Measurements from ENCODE around the gene MAMDC2.
"Not testable (repeated sequence)": the region's sequence is repeated elsewhere in the genome, so short reads cannot be mapped to it uniquely, and the experiment has no call there.

The MAMDC2 gene

DNA sequence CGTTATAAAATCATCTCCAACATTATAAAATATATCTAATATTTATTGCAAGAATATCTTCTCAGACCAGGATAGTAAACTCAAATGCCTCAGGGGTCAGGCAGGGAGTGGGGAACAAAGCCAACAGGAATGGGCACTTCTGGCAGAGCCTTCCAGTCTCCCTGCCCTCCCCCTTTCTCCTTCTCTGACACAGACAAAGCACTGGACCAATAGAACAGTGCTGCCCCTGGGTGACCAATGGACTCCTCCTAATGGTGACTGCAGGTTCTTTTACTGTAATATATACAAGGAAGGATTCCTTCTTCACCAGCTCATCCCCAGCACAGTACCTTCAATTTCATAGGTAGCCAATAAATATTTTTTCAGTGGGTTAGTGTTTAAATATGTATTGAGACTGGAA is 31.1 kb upstream of the MAMDC2 start:
- Histone ChIP-seq H3K27me3 (ENCODE audit: low read depth, low read length) (no peaks in the 10 kb centered on the region), H3K27ac (ENCODE audit: low read length) (no peak overlapping the region), H3K4me3 (ENCODE audit: low read depth in 1 of 2, low read length in 2 of 2) (no peak overlapping the region), H3K4me1 (ENCODE audit: control insufficient read depth in 1 of 2, insufficient read depth in 2 of 2, low read length in 2 of 2) (peaks cover 0 to 16% of the 10 kb centered on the region in 2 donors), H3K36me3 (ENCODE audit: control insufficient read depth in 1 of 2, insufficient read depth in 2 of 2, low read length in 2 of 2) (no peaks in the 10 kb centered on the region), H3K9me3 (ENCODE audit: control insufficient read depth in 1 of 2, low read length in 2 of 2) (no peaks in the 10 kb centered on the region)

DNA sequence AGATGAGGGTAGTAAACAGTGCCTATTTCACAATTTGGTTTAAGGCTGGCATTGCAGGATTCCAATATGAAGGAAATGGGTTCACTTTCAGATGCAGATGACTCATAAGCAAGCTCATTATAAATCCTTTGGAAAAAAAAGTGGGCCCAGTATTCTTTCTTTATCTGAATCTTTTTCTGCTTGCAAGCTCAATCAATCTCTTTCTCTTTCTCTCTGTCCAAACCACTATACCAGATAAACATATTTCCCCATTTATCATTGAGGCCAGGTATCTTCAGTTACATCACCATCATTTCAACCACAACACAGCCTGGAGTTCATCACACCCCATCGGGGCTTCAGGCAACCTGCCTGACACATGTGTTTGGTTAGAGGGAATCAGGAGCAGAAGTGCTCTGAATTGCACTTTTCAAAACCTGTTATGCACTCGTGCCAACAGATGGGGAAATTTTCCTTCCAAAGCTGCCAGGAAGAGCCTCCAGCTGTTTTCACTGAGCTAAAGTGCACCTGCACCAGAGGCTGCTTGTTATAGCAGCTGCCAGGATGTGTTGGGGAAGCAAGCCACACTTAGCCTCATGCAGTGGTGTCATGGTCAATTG is 30.0 kb upstream of the MAMDC2 start:
- H3K4me3 ChIP-seq (ENCODE audit: low read depth in 1 of 2, low read length in 2 of 2): no peak overlapping the region
- H3K9me3 ChIP-seq (ENCODE audit: control insufficient read depth in 1 of 2, low read length in 2 of 2): no peaks in the 10 kb centered on the region
- H3K27ac ChIP-seq (ENCODE audit: low read length): no peak overlapping the region

DNA sequence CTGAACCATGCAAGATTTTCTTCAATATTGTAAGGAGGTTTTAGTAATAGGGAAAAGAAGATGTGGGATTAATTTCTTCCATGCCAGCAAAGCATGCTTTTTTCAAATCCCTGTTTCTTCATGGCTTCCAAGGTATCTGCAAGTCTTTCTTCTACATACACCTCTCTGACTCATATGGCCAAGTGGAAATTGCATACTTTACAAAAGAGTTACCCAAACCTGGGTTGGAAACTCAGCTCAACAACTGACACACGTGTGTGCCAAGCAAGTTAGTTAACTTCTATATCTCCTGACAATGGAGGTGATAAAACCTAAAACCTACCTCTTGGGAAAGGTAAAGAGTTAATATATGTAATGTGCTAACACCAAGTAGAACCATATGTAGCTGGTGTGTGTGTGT is 28.5 kb upstream of the MAMDC2 start:
- no peaks in the 10 kb centered on the region for H3K27me3 ChIP-seq (ENCODE audit: low read depth, low read length)
- no peaks in the 10 kb centered on the region for H3K9me3 ChIP-seq (ENCODE audit: control insufficient read depth in 1 of 2, low read length in 2 of 2)
- peaks cover 0 to 16% of the 10 kb centered on the region in 2 donors for H3K4me1 ChIP-seq (ENCODE audit: control insufficient read depth in 1 of 2, insufficient read depth in 2 of 2, low read length in 2 of 2)
- no peak overlapping the region for H3K27ac ChIP-seq (ENCODE audit: low read length)
- H3K4me3 ChIP-seq (ENCODE audit: low read depth in 1 of 2, low read length in 2 of 2): no peak overlapping the region
- no peaks in the 10 kb centered on the region for H3K36me3 ChIP-seq (ENCODE audit: control insufficient read depth in 1 of 2, insufficient read depth in 2 of 2, low read length in 2 of 2)

More for the DNA sequence above, 30.0 kb upstream of the MAMDC2 start:
- Histone ChIP-seq H3K36me3 (ENCODE audit: control insufficient read depth in 1 of 2, insufficient read depth in 2 of 2, low read length in 2 of 2) (no peaks in the 10 kb centered on the region), H3K4me1 (ENCODE audit: control insufficient read depth in 1 of 2, insufficient read depth in 2 of 2, low read length in 2 of 2) (peaks cover 0 to 16% of the 10 kb centered on the region in 2 donors), H3K27me3 (ENCODE audit: low read depth, low read length) (no peaks in the 10 kb centered on the region)

DNA sequence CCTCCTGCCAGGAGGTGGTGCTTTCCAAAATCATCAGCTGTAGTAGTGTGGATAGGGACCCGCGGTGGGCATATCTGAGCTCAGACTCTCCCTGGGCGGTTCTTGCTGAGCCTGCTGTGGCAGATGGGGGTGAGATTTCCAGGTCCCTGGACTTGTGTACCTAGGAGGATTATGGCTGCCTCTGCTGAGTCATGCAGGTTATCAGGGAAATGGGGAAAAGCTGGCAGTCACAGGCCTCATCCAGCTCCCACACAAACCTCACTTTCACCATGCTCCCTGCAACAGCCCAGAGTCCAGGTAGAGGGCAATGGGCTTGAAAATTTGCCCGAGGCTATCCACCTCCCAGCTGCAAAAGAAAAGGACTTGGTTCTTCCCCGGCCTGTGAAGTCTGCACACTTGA is 23.4 kb upstream of the MAMDC2 start:
- Histone ChIP-seq H3K36me3 (ENCODE audit: control insufficient read depth in 1 of 2, insufficient read depth in 2 of 2, low read length in 2 of 2) (no peaks in the 10 kb centered on the region), H3K9me3 (ENCODE audit: control insufficient read depth in 1 of 2, low read length in 2 of 2) (no peaks in the 10 kb centered on the region), H3K27ac (ENCODE audit: low read length) (no peak overlapping the region), H3K4me3 (ENCODE audit: low read depth in 1 of 2, low read length in 2 of 2) (no peak overlapping the region), H3K4me1 (ENCODE audit: control insufficient read depth in 1 of 2, insufficient read depth in 2 of 2, low read length in 2 of 2) (no peaks in the 10 kb centered on the region), H3K27me3 (ENCODE audit: low read depth, low read length) (no peaks in the 10 kb centered on the region)

DNA sequence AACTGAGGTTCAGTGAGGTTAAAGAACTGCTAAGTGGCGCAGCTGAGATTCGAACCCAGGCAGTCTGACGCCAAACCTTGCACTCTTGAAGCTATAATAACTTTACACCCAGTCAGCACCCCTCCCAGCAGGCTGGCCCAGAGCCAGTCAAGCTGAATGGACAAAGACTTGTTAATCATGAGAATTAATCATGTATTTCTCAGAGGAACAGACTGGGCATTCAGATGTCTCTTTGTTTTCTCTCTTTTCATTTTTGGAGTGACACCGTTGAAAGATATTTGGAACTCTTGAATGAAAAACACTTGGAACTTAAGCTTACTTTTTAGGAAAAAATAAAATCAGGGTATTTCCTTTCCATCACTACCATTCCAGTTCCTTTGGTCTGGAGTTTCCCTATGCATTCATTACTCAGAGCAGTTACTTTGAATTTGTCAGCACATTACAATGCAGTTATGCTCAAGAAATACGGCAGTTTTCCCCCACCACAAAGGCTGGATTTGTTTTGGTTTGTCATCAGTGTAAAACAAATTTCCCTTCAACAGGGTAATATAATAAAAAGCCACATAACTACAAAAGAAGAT is 22.6 kb upstream of the MAMDC2 start:
- Histone ChIP-seq H3K27me3 (ENCODE audit: low read depth, low read length) (no peaks in the 10 kb centered on the region), H3K9me3 (ENCODE audit: control insufficient read depth in 1 of 2, low read length in 2 of 2) (no peaks in the 10 kb centered on the region), H3K36me3 (ENCODE audit: control insufficient read depth in 1 of 2, insufficient read depth in 2 of 2, low read length in 2 of 2) (no peaks in the 10 kb centered on the region), H3K27ac (ENCODE audit: low read length) (no peak overlapping the region), H3K4me3 (ENCODE audit: low read depth in 1 of 2, low read length in 2 of 2) (no peak overlapping the region), H3K4me1 (ENCODE audit: control insufficient read depth in 1 of 2, insufficient read depth in 2 of 2, low read length in 2 of 2) (no peaks in the 10 kb centered on the region)

DNA sequence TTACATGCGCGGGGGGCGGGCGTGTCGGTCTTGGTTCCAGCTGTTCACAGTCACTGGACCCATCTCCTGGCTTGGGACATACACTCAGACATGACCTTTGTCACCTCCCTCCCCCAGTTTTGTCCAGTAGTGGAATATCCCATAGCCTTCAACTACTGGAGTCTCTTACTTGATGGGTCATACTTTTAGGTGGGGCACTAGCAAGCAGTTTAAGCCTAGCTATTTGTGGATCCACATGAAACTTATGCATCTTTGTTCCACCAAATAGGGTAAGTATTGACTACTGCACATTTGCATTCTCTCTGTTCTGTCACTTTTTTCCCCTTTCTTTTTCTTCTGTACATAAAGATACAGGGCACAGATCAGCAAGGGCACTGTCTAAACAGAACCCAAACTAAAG is 15.4 kb upstream of the MAMDC2 start:
- no peaks in the 10 kb centered on the region for H3K27me3 ChIP-seq (ENCODE audit: low read depth, low read length)
- H3K36me3 ChIP-seq (ENCODE audit: control insufficient read depth in 1 of 2, insufficient read depth in 2 of 2, low read length in 2 of 2): no peaks in the 10 kb centered on the region
- H3K9me3 ChIP-seq (ENCODE audit: control insufficient read depth in 1 of 2, low read length in 2 of 2): no peaks in the 10 kb centered on the region
- no peak overlapping the region for H3K27ac ChIP-seq (ENCODE audit: low read length)
- no peaks in the 10 kb centered on the region for H3K4me1 ChIP-seq (ENCODE audit: control insufficient read depth in 1 of 2, insufficient read depth in 2 of 2, low read length in 2 of 2)
- H3K4me3 ChIP-seq (ENCODE audit: low read depth in 1 of 2, low read length in 2 of 2): no peak overlapping the region

DNA sequence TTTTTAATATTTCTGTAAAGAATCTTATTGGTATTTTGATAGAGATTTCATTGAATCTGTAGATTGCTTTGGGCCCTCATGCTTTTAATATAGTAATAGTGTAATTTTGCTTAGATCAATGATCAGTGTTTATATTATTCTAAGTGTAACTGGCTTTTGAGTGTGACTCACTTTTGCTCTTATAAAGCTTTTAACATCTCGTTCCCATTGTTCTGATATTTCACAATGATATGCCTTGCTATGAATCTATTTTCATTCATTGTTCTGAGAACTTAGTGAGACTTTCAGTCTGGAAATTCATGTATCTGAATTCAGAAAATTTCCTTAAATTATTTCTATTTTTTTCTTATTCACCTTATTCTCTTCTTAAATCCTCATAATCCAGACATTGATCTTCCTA is 13.5 kb upstream of the MAMDC2 start:
- Histone ChIP-seq H3K27ac (ENCODE audit: low read length) (no peak overlapping the region), H3K4me3 (ENCODE audit: low read depth in 1 of 2, low read length in 2 of 2) (no peak overlapping the region), H3K4me1 (ENCODE audit: control insufficient read depth in 1 of 2, insufficient read depth in 2 of 2, low read length in 2 of 2) (no peaks in the 10 kb centered on the region), H3K9me3 (ENCODE audit: control insufficient read depth in 1 of 2, low read length in 2 of 2) (no peaks in the 10 kb centered on the region), H3K36me3 (ENCODE audit: control insufficient read depth in 1 of 2, insufficient read depth in 2 of 2, low read length in 2 of 2) (no peaks in the 10 kb centered on the region), H3K27me3 (ENCODE audit: low read depth, low read length) (no peaks in the 10 kb centered on the region)

DNA sequence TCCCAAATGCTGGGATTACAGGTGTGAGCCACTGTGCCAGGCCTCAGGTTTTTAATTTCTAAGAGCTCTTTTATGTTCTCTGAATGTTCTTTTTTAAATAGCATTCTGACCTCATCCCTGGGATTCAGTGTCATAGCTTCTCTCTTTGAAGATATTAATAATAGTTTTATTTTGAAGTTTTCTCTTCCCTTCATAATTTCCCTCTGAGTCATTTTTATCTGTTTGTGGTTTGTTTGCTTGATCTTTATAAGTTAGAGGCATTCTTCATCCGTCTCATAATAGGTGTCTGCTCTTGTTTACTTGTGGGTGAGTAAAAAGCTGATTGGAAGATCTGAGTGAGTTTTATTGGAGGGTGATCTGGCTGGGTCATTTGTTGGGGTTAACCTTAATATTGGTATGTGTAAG is 12.5 kb upstream of the MAMDC2 start:
- no peak overlapping the region for H3K4me3 ChIP-seq (ENCODE audit: low read depth in 1 of 2, low read length in 2 of 2)
- H3K4me1 ChIP-seq (ENCODE audit: control insufficient read depth in 1 of 2, insufficient read depth in 2 of 2, low read length in 2 of 2): no peaks in the 10 kb centered on the region
- H3K36me3 ChIP-seq (ENCODE audit: control insufficient read depth in 1 of 2, insufficient read depth in 2 of 2, low read length in 2 of 2): no peaks in the 10 kb centered on the region
- H3K27me3 ChIP-seq (ENCODE audit: low read depth, low read length): no peaks in the 10 kb centered on the region
- no peaks in the 10 kb centered on the region for H3K9me3 ChIP-seq (ENCODE audit: control insufficient read depth in 1 of 2, low read length in 2 of 2)
- no peak overlapping the region for H3K27ac ChIP-seq (ENCODE audit: low read length)

DNA sequence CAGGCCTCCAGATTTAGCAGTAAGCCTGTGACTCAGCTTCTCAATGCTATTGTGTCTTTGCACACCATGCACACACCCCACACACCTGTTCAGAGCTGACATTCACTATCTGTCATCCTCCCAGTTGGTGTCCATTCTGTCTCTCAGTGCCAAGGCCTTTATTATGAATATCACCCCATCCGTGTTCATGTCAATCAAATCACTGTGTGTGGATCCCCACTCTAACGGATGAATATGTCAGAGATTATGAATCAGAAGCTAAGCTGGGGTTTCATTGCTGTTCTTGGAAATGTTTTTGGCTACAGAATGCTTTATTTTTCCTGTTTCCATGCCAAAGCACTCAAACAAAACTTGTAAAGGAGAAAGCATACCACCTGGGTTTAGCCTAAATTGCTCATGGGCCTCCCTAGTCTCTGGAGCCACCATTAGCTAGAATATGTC is 9.4 kb upstream of the MAMDC2 start:
- H3K27me3 ChIP-seq (ENCODE audit: low read depth, low read length): no peaks in the 10 kb centered on the region

DNA sequence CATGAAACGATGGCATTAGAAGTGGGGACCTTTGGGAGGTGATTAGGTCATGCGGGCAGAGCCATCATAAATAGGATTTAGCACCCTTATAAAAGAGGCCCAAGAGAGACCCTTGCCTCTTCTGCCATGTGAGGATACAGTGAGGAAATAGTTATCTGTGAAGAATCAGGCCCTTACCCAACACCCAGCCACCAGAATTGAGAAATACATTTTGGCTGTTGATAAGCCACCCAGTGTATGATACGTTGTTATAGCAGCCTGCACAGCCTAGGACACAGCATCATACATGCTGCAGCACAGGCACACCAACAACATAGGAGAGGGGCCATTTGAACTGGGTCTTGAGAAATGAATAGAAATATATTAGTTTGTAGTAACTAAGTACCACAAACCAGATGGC is 8.0 kb upstream of the MAMDC2 start:
- H3K4me1 ChIP-seq (ENCODE audit: control insufficient read depth in 1 of 2, insufficient read depth in 2 of 2, low read length in 2 of 2): no peaks in the 10 kb centered on the region
- no peaks in the 10 kb centered on the region for H3K27me3 ChIP-seq (ENCODE audit: low read depth, low read length)
- H3K36me3 ChIP-seq (ENCODE audit: control insufficient read depth in 1 of 2, insufficient read depth in 2 of 2, low read length in 2 of 2): no peaks in the 10 kb centered on the region
- H3K9me3 ChIP-seq (ENCODE audit: control insufficient read depth in 1 of 2, low read length in 2 of 2): peaks cover 0 to 4% of the 10 kb centered on the region in 2 donors
- H3K4me3 ChIP-seq (ENCODE audit: low read depth in 1 of 2, low read length in 2 of 2): no peak overlapping the region
- no peak overlapping the region for H3K27ac ChIP-seq (ENCODE audit: low read length)

More for the DNA sequence above, 9.4 kb upstream of the MAMDC2 start:
- peaks cover 0 to 4% of the 10 kb centered on the region in 2 donors for H3K9me3 ChIP-seq (ENCODE audit: control insufficient read depth in 1 of 2, low read length in 2 of 2)
- no peak overlapping the region for H3K4me3 ChIP-seq (ENCODE audit: low read depth in 1 of 2, low read length in 2 of 2)
- no peaks in the 10 kb centered on the region for H3K4me1 ChIP-seq (ENCODE audit: control insufficient read depth in 1 of 2, insufficient read depth in 2 of 2, low read length in 2 of 2)
- no peak overlapping the region for H3K27ac ChIP-seq (ENCODE audit: low read length)
- H3K36me3 ChIP-seq (ENCODE audit: control insufficient read depth in 1 of 2, insufficient read depth in 2 of 2, low read length in 2 of 2): no peaks in the 10 kb centered on the region

DNA sequence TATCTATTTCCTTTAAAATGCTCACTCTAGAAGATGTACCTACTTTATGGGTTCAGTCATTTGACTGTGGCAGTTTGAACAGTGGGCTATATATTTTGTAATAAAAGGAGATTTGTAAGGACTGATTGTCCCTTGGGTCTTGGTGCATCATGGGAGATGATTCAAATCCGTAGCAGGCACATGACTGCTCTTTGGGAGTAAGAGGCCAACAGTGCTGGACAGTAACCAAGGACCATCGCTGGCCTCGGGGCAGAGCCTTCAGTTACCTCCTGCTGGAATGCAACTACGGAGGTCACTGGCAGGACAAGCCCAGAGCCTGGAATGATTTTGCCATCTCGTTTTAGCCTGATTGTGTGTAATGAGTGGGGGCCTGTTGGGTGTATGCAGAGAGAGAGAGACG is 7.0 kb upstream of the MAMDC2 start:
- H3K4me1 ChIP-seq (ENCODE audit: control insufficient read depth in 1 of 2, insufficient read depth in 2 of 2, low read length in 2 of 2): no peaks in the 10 kb centered on the region
- no peak overlapping the region for H3K27ac ChIP-seq (ENCODE audit: low read length)
- no peak overlapping the region for H3K4me3 ChIP-seq (ENCODE audit: low read depth in 1 of 2, low read length in 2 of 2)
- H3K9me3 ChIP-seq (ENCODE audit: control insufficient read depth in 1 of 2, low read length in 2 of 2): peaks cover 0 to 4% of the 10 kb centered on the region in 2 donors
- H3K36me3 ChIP-seq (ENCODE audit: control insufficient read depth in 1 of 2, insufficient read depth in 2 of 2, low read length in 2 of 2): no peaks in the 10 kb centered on the region
- no peaks in the 10 kb centered on the region for H3K27me3 ChIP-seq (ENCODE audit: low read depth, low read length)

DNA sequence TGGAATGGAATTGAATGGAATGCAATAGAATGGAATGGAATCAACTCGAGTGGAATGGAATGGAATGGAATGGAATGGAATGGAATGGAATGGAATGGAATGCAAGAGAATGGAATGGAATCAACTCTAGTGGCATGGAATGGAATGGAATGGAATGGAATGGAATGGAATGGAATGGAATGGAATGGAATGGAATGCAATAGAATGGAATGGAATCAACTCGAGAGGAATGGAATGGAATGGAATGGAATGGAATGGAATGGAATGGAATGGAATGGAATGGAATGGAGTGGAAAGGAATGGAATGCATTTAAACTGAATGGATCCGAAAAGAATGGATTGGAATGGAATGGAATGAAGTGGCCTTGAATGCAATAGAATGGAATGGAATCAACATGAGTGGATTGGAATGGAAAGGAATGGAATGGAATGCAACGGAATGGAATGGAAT is 5.5 kb upstream of the MAMDC2 start:
- H3K9me3 ChIP-seq (ENCODE audit: control insufficient read depth in 1 of 2, low read length in 2 of 2); H3K4me3 ChIP-seq (ENCODE audit: low read depth in 1 of 2, low read length in 2 of 2); H3K27ac ChIP-seq (ENCODE audit: low read length); H3K4me1 ChIP-seq (ENCODE audit: control insufficient read depth in 1 of 2, insufficient read depth in 2 of 2, low read length in 2 of 2); H3K27me3 ChIP-seq (ENCODE audit: low read depth, low read length); H3K36me3 ChIP-seq (ENCODE audit: control insufficient read depth in 1 of 2, insufficient read depth in 2 of 2, low read length in 2 of 2): not testable (repeated sequence)
